Breast epithelium (tissue), 4 donors: ENCODE results near the gene ANXA4. TPM values are rescaled to one million over a fixed set of nuclear protein-coding genes. Genes with fewer than 3 reads are reported as not detected.

Source experiments
- DNase-seq, 2 donors: peaks; one replicate each; pipeline ENCODE4 v3.0.0-alpha.2; 2019; ENCODE audit warnings: low spot score in 2 of 2
- H3K27ac ChIP-seq, 2 donors: fragments of 200-600 bp; sonication (generic) in 1 of 2; one replicate each; pipeline ENCODE4 v1.5.1; 2016 to 2019; ENCODE audit warnings: mild to moderate bottlenecking in 1 of 2
- H3K27me3 ChIP-seq, 2 donors: fragments of 200-600 bp; sonication (generic) in 1 of 2; one replicate each; pipeline versions ENCODE4 v1.5.1 to v1.6.0; 2017 to 2019; ENCODE audit warnings: control low read depth in 1 of 2, mild to moderate bottlenecking in 1 of 2
- H3K36me3 ChIP-seq: fragments of 200-600 bp; one replicate; pipeline ENCODE4 v1.5.1; 2019
- H3K4me1 ChIP-seq, 2 donors: fragments of 200-600 bp; sonication (generic); one replicate each; pipeline ENCODE4 v1.5.1; 2016 to 2019; ENCODE audit warnings: control low read depth in 1 of 2
- H3K4me3 ChIP-seq, 3 donors: fragments of 200-600 bp; sonication (generic); 1 replicate in 2 of 3; 2 replicates in 1 of 3; pipeline ENCODE4 v1.5.1; 2016 to 2019; ENCODE audit warnings: mild to moderate bottlenecking in 3 of 3, moderate library complexity in 2 of 3
- H3K9me3 ChIP-seq, 2 donors: fragments of 200-600 bp; sonication (generic) in 1 of 2; one replicate each; pipeline ENCODE4 v1.5.1; 2016 to 2019; ENCODE audit warnings: control low read depth in 1 of 2
- CTCF ChIP-seq, 3 donors: fragments of 450-650 bp; IDR thresholded peaks; one replicate each; pipeline ENCODE4 v1.5.1; 2016 to 2017; ENCODE audit warnings: antibody characterized with exemption in 3 of 3, mild to moderate bottlenecking in 3 of 3, moderate library complexity in 3 of 3
- POLR2A ChIP-seq: fragments of 450-650 bp; IDR thresholded peaks from one replicate; pipeline ENCODE4 v1.6.1; 2016; ENCODE audit warnings: antibody characterized with exemption, mild to moderate bottlenecking, moderate library complexity
- POLR2AphosphoS5 ChIP-seq, 3 donors: sonication (generic); formaldehyde crosslinking; IDR thresholded peaks; one replicate each; pipeline ENCODE4 v1.6.1; 2017; ENCODE audit warnings: antibody characterized with exemption in 3 of 3
- intact Hi-C: fragments of 100-400 bp; cut with DNase I; formaldehyde crosslinking; loops from one replicate; pipeline ENCODE4 v1.15.1; 2023; ENCODE audit warnings: low total_unique reads
- total RNA-seq, 3 donors: library from RNA; depleted of rRNA; stranded (reverse); fragments of >200 nt; gene quantifications; one replicate each; pipeline ENCODE4 v1.1.0, GENCODE V29; 2016

The ANXA4 gene
- total RNA-seq, 3 donors from 2014 or later, result 61.6 to 77.1 (median 65.6) TPM

- no peaks in the 10 kb centered on the region for H3K36me3 ChIP-seq
- no peak for TF ChIP-seq POLR2AphosphoS5 (IDR thresholded peaks at IDR 0.05)
- no peak for TF ChIP-seq POLR2A
- TF ChIP-seq CTCF (IDR thresholded peaks at IDR 0.05), result no peak
- no peaks in the 10 kb centered on the region for H3K9me3 ChIP-seq
- H3K27me3 ChIP-seq, result no peaks in the 10 kb centered on the region
- no peak overlapping the region for H3K27ac ChIP-seq
- intact Hi-C loops, result no loop called here
- no peak overlapping the region for H3K4me3 ChIP-seq
- H3K4me1 ChIP-seq, result no peaks in the 10 kb centered on the region
- DNase-seq, result no peak
These were observed 39.7 kb downstream of the ANXA4 start for GRCh38 chr2:69781321-69782248.

GRCh38 chr2:69784228-69784627 is 42.3 kb downstream of the ANXA4 start:
- Histone ChIP-seq H3K9me3 (no peaks in the 10 kb centered on the region), H3K36me3 (no peaks in the 10 kb centered on the region), H3K4me1 (no peaks in the 10 kb centered on the region), H3K27me3 (no peaks in the 10 kb centered on the region), H3K4me3 (no peak overlapping the region), H3K27ac (no peak overlapping the region)
- no peak for DNase-seq
- TF ChIP-seq POLR2AphosphoS5 (IDR thresholded peaks at IDR 0.05), result no peak
- TF ChIP-seq CTCF (IDR thresholded peaks at IDR 0.05), result no peak
- TF ChIP-seq POLR2A, result no peak
- intact Hi-C loops, result no loop called here

- DNase-seq, result no peak
- H3K27me3 ChIP-seq, result no peaks in the 10 kb centered on the region
- no peak for TF ChIP-seq POLR2A
- no peak for TF ChIP-seq CTCF (IDR thresholded peaks at IDR 0.05)
- H3K9me3 ChIP-seq, result no peaks in the 10 kb centered on the region
- H3K4me3 ChIP-seq, result no peak overlapping the region
- H3K27ac ChIP-seq, result no peak overlapping the region
- H3K4me1 ChIP-seq, result no peaks in the 10 kb centered on the region
- no peaks in the 10 kb centered on the region for H3K36me3 ChIP-seq
- intact Hi-C loops, result no loop called here
These were observed 43.4 kb downstream of the ANXA4 start for GRCh38 chr2:69785358-69785757.

GRCh38 chr2:69786052-69786560 is 44.2 kb downstream of the ANXA4 start:
- DNase-seq, result no peak
- H3K9me3 ChIP-seq, result no peaks in the 10 kb centered on the region
- H3K36me3 ChIP-seq, result no peaks in the 10 kb centered on the region
- TF ChIP-seq CTCF (IDR thresholded peaks at IDR 0.05) (no peak), POLR2A (no peak), POLR2AphosphoS5 (IDR thresholded peaks at IDR 0.05) (no peak)
- H3K27me3 ChIP-seq, result no peaks in the 10 kb centered on the region
- H3K4me1 ChIP-seq, result no peaks in the 10 kb centered on the region
- no peak overlapping the region for H3K4me3 ChIP-seq
- intact Hi-C loops, result no loop called here
- H3K27ac ChIP-seq, result no peak overlapping the region

- peak overlapping the region; percentile 64 to 68 for H3K27ac ChIP-seq
- H3K36me3 ChIP-seq, result no peaks in the 10 kb centered on the region
- no peak for TF ChIP-seq POLR2A
- TF ChIP-seq POLR2AphosphoS5 (IDR thresholded peaks at IDR 0.05), result no peak
- no peak for TF ChIP-seq CTCF (IDR thresholded peaks at IDR 0.05)
- no peaks in the 10 kb centered on the region for H3K4me1 ChIP-seq
- DNase-seq, result no peak
- H3K9me3 ChIP-seq, result no peaks in the 10 kb centered on the region
- H3K27me3 ChIP-seq, result no peaks in the 10 kb centered on the region
- H3K4me3 ChIP-seq, result no peak overlapping the region
- intact Hi-C loops, result no loop called here
These were observed 47.3 kb downstream of the ANXA4 start for GRCh38 chr2:69789175-69789721.
